DMS114 treated with DMSO at 0.1 percent for 48 hours (cell line): ENCODE results near the gene PSAPL1.

Experiments
- DNase-seq: peaks from one replicate; lab custom pipeline; 2025; ENCODE audit not compliant: unreplicated experiment; lab: John Stamatoyannopoulos, UW

The PSAPL1 gene

GRCh38 chr4:7421356-7422150, 13.2 kb downstream of the PSAPL1 start:
- no peak for DNase-seq

GRCh38 chr4:7420661-7421040, 14.1 kb downstream of the PSAPL1 start:
- no peak for DNase-seq

- DNase-seq, result no peak
Measured at GRCh38 chr4:7419961-7420660, 14.6 kb downstream of the PSAPL1 start.

GRCh38 chr4:7418131-7418943, 16.4 kb downstream of the PSAPL1 start:
- DNase-seq, result no peak

- no peak for DNase-seq
Measured at GRCh38 chr4:7417639-7418038, 17.1 kb downstream of the PSAPL1 start.

GRCh38 chr4:7416745-7417432, 17.8 kb downstream of the PSAPL1 start:
- no peak for DNase-seq

GRCh38 chr4:7415927-7416686, 18.6 kb downstream of the PSAPL1 start:
- DNase-seq, result no peak

GRCh38 chr4:7414736-7415510, 19.8 kb downstream of the PSAPL1 start:
- no peak for DNase-seq

- no peak for DNase-seq
Measured at GRCh38 chr4:7414046-7414445, 20.7 kb downstream of the PSAPL1 start.

- DNase-seq, result no peak
Measured at GRCh38 chr4:7412554-7412912, 22.2 kb downstream of the PSAPL1 start.

- DNase-seq, result no peak
Measured at GRCh38 chr4:7411896-7412553, 22.7 kb downstream of the PSAPL1 start.

- DNase-seq, result no peak
Measured at GRCh38 chr4:7411491-7411890, 23.2 kb downstream of the PSAPL1 start.

GRCh38 chr4:7410446-7410845, 24.3 kb downstream of the PSAPL1 start:
- no peak for DNase-seq

GRCh38 chr4:7408166-7408565, 26.6 kb downstream of the PSAPL1 start:
- no peak for DNase-seq

GRCh38 chr4:7403001-7403400, 31.7 kb downstream of the PSAPL1 start:
- DNase-seq, result no peak

GRCh38 chr4:7402526-7402925, 32.2 kb downstream of the PSAPL1 start:
- no peak for DNase-seq

- no peak for DNase-seq
Measured at GRCh38 chr4:7400671-7401298, 33.9 kb downstream of the PSAPL1 start.

GRCh38 chr4:7399440-7400234, 35.1 kb downstream of the PSAPL1 start:
- DNase-seq, result no peak
